HG02970 (cell line): ENCODE measurements around the gene PDCD2L.
"Not testable (repeated sequence)": the region's sequence is repeated elsewhere in the genome, so short reads cannot be mapped to it uniquely, and the experiment has no call there.

Experiments used
- ATAC-seq: cut with Tn5 transposase; IDR thresholded peaks from one replicate; pipeline ENCODE4 v1.9.1; 2021; ENCODE audit warnings: mild to moderate bottlenecking, moderate library complexity, moderate number of reproducible peaks; ENCODE audit not compliant: unreplicated experiment, low FRiP score

Gene PDCD2L

DNA sequence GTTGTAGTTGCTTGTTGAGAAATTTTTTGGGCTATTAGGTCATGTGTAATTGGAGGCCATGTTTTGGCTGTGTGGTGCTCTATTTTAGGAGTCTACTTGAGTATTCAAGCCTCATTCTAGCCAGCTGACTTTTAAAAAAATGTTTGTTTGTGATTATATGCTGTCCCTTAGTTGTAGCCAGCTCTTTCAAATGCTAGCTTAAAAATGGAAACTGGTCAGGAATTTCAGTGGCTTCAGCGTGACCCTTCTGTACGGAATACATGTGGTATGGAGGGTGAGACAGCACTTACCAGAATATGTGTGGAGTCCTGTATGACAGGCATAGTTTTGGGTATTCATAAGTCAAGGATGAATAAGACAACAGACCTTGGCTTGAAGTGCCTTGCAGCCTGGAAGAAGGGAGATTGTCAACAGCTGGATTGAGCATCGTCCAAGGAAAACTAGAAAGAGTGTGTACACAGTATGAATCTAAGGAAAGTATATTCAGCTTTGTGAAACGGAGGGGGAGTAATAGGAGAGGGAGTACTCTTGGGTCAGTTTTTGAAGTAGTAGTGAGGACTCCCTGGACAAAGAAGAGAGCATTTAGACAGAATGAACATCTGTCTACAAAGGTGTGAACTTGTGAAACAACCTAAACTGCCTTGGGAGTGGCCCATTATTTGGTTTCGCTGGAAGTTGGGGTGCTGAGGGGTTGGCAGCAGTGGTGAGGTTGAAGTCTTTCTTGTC lies 57.3 kb downstream of the PDCD2L start:
- no peak for ATAC-seq

DNA sequence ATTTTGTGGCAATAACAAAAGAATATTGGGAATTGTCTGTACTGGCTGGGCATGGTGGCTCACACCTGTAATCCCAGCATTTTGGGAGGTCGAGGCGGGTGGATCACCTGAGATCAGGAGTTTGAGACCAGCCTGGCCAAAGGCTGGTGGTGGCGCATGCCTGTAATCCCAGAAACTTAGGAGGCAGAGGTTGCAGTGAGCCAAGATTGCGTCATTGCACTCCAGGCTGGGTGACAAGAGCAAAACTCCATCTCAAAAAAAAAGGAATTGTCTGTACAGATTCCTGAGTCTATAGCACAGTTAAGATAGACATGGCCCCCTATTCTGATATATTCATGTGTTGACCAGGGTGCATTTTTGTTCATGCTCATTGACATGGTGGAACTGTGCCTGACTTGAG lies 60.6 kb downstream of the PDCD2L start:
- ATAC-seq = not testable (repeated sequence)

DNA sequence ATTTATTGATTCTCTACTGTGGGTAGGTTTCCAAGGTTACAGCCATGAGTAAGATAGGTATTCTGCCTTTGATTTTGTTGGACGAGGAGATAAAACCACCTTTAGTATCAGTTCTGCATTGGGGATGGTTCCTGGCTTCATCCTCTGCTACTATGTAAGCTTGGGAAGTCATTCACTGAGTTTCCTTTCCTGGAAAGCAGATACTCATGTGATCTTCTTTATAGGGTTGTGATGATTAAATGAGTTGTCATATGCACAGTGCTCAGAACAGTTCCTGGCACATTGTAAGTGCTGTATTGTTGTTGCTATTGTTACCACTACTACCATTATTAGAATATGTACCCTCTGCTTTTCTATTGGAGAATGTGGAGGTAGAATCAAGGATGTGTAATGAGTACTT lies 64.2 kb downstream of the PDCD2L start:
- no peak for ATAC-seq

DNA sequence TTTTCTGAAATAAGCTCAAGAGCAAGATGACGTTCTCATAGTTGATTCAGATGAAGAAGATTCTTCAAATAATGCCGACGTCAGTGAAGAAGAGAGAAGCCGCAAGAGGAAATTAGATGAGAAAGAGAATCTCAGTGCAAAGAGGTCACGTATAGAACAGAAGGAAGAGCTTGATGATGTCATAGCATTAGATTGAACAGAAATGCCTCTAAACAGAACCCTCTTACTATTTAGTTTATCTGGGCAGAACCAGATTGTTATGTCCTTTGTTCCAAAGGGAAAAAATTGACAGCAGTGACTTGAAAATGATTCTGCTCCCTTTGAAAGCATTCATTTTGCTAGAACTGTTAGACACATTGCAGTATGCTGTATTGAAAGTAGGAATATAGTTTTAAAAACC lies 64.8 kb downstream of the PDCD2L start:
- not testable (repeated sequence) for ATAC-seq

DNA sequence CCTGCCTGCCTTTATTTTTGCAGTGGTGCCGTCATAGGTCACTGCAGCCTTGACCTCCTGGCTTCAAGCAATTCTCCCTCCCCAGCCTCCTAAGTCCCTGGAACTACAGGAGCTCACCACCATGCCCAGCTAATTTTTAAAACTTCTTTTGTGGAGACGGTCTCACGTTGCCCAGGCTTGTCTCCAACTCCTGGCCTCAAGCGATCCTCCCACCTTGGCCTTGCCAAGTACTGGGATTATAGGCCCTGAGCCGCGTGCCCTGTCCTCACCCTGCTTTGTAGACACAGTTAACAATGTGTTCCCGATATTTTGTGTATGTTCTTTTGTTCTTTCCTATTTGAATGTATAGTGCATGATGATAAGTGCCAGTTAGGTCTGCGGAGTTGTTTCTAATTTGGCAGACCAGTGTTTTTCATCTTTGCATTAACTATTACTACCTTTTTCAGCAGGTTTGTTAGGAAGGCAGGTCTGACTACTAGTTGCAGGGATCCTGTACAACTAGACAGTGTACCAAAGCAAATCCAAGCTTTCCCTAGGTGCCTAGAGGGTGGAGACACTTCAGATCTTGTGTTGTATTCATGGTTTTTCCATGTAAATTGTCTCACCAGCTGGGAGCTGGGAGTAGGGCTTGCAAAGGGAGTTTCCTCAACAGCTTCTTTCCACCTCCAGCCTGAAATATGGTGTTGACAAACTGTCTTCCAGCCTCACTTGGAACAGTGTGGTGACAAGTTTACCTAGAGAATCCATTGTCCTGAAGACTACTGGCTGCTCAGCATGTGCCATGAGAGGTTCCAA lies 67.9 kb downstream of the PDCD2L start:
- ATAC-seq = no peak

DNA sequence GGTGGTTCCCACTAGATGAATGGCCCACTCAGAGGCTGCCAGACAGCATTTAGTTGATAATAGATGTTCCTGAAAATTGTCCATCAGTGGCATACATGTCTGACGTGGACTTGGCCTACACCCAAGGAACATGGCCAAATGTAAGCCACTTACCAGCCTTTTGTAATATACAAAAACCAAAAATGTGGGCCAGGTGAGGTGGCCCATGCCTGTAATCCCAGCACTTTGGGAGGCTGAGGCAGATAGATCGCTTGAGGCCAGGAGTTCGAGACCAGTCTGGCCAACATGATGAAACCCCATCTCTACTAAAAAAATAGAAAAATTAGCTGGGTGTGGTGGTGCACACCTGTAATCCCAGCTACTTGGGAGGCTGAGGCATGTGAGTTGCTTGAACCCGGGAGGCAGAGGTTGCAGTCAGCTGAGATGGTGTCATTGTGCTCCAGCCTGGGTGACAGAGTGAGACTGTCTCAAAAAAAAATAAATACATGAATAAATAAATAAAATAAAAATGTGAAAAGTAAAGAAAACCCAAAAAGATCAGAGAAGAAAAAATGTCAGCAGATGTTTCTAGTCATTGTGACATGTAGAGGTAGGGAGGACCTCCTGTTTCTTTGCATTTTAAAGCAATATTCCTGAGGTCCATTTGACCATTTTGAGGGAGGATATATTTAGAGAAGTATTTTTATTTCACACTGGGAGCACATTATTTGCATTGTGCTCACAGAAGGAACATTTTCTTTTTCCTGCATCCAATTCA lies 70.2 kb downstream of the PDCD2L start:
- ATAC-seq = no peak

DNA sequence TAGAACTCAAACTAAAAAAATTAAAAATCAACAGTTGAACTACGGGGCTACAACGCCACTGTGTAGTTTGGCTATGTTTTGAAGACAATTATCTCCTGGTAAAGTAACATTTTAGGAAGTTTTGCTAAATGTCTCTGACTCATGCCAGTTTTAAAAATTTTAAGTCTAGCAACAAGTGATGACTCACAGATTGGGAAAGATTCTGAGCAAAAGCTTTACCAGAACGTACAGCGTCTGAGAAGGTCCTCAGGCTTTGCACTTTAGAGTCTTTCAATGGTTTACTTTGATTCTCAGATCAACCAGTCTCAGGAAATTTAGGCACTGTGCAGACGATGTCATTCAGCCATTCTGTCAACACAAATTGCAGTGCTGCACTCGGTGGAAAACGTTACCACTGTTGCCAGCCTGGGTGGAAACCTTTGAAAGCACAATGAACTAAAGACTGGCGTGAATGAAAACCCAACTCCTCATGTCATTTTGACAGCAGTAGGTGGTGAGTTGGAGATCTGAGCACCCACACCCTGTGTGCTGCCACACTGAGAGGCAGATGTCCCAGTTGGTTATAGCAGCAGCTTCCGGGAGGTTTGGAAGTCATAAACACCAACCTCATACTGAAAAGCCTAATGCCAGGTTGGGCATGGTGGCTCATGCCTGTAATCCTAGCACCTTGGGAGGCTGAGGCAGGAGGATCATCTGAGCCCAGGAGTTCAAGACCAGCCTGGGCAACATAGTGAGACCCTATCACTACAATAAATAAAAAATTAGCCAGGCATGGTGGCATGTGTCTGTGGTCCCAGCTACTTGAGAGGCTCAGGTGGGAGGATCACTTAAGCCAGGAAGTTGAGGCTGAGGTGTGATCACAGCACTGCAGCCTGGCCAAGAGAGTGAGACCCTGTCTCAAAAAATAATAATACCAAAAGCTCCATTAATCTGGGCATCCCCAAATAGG lies 71.1 kb downstream of the PDCD2L start:
- no peak for ATAC-seq
